Neuronal stem cell (in vitro differentiated cells): ENCODE results near the gene OTOF.

Experiments
- DNase-seq: peaks from one replicate; pipeline ENCODE4 v3.0.0-alpha.2; 2013; ENCODE audit warnings: low spot score
- H2AFZ ChIP-seq: one replicate; pipeline ENCODE4 v1.6.1; 2013; ENCODE audit warnings: mild to moderate bottlenecking, low read length, inconsistent platforms
- H2AK5ac ChIP-seq: 2 replicates; pipeline ENCODE4 v1.6.1; 2013; ENCODE audit warnings: low read depth, mild to moderate bottlenecking, inconsistent platforms, low read length, moderate library complexity, mixed read lengths
- H2BK120ac ChIP-seq: 2 replicates; pipeline ENCODE4 v1.6.1; 2013; ENCODE audit warnings: low read depth, mild to moderate bottlenecking, inconsistent platforms, low read length, moderate library complexity, mixed read lengths
- H2BK12ac ChIP-seq: one replicate; pipeline ENCODE4 v1.6.1; 2013; ENCODE audit warnings: low read length, inconsistent platforms
- H2BK15ac ChIP-seq: 2 replicates; pipeline ENCODE4 v1.6.1; 2013; ENCODE audit warnings: mild to moderate bottlenecking, low read length, inconsistent platforms, mixed read lengths
- H2BK5ac ChIP-seq: one replicate; pipeline ENCODE4 v1.6.1; 2013; ENCODE audit warnings: inconsistent platforms, mild to moderate bottlenecking, low read length, moderate library complexity
- H3K14ac ChIP-seq: one replicate; pipeline ENCODE4 v1.6.1; 2013; ENCODE audit warnings: low read length, inconsistent platforms
- H3K18ac ChIP-seq: 2 replicates; pipeline ENCODE4 v1.6.1; 2013; ENCODE audit warnings: low read length, inconsistent platforms
- H3K23ac ChIP-seq: 2 replicates; pipeline ENCODE4 v1.6.1; 2013; ENCODE audit warnings: low read depth, mild to moderate bottlenecking, mixed read lengths, low read length, inconsistent platforms; ENCODE audit not compliant: poor library complexity
- H3K27ac ChIP-seq: replicated peaks from 3 replicates; pipeline ENCODE4 v1.5.1; 2013; ENCODE audit warnings: low read length, inconsistent platforms
- H3K27me3 ChIP-seq, 3 experiments: 2 replicates each; pipeline ENCODE4 v1.6.1; 2013; ENCODE audit warnings: low read length in 3 of 3, mild to moderate bottlenecking in 2 of 3, inconsistent platforms in 1 of 3, low read depth in 1 of 3, mixed read lengths in 1 of 3, moderate library complexity in 1 of 3; ENCODE audit not compliant: control insufficient read depth in 3 of 3, insufficient read depth in 3 of 3
- H3K36me3 ChIP-seq, 2 donors: replicated peaks in 1 of 2; 2 replicates each; pipeline ENCODE4 v1.6.1; 2013; ENCODE audit warnings: low read length in 2 of 2; ENCODE audit not compliant: control insufficient read depth in 2 of 2, insufficient read depth in 2 of 2
- H3K4ac ChIP-seq: 2 replicates; pipeline ENCODE4 v1.6.1; 2013; ENCODE audit warnings: inconsistent platforms, mild to moderate bottlenecking, low read length, moderate library complexity
- H3K4me1 ChIP-seq, 2 donors: 1 replicate in 1 of 2; 2 replicates in 1 of 2; pipeline ENCODE4 v1.6.1; 2013; ENCODE audit warnings: low read length in 2 of 2, low read depth in 1 of 2; ENCODE audit not compliant: control insufficient read depth in 2 of 2, insufficient read depth in 1 of 2
- H3K4me2 ChIP-seq: one replicate; pipeline ENCODE4 v1.6.1; 2013; ENCODE audit warnings: mild to moderate bottlenecking, low read length, inconsistent platforms; ENCODE audit not compliant: insufficient read depth, poor library complexity, severe bottlenecking
- H3K4me3 ChIP-seq, 2 donors: 2 replicates each; pipeline ENCODE4 v1.5.1; 2013; ENCODE audit warnings: low read length in 2 of 2, mild to moderate bottlenecking in 2 of 2, inconsistent platforms in 1 of 2, moderate library complexity in 1 of 2
- H3K79me1 ChIP-seq: one replicate; pipeline ENCODE4 v1.6.1; 2013; ENCODE audit warnings: low read depth, mild to moderate bottlenecking, inconsistent platforms, low read length, moderate library complexity
- H3K9ac ChIP-seq: one replicate; pipeline ENCODE4 v1.6.1; 2013; ENCODE audit warnings: mild to moderate bottlenecking, low read depth, low read length, inconsistent platforms; ENCODE audit not compliant: poor library complexity
- H3K9me3 ChIP-seq, 2 donors: replicated peaks in 1 of 2; 2 replicates each; pipeline versions ENCODE3 to v1.6.1; 2013; ENCODE audit warnings: low read length in 2 of 2, mild to moderate bottlenecking in 2 of 2, inconsistent platforms in 1 of 2, low read depth in 1 of 2, mixed read lengths in 1 of 2, moderate library complexity in 1 of 2; ENCODE audit not compliant: control insufficient read depth in 2 of 2, insufficient read depth in 1 of 2
- H4K8ac ChIP-seq: one replicate; pipeline ENCODE4 v1.6.1; 2013; ENCODE audit warnings: low read depth, mild to moderate bottlenecking, inconsistent platforms, low read length, moderate library complexity
- H4K91ac ChIP-seq: one replicate; pipeline ENCODE4 v1.6.1; 2013; ENCODE audit warnings: low read length, low read depth, mild to moderate bottlenecking, inconsistent platforms; ENCODE audit not compliant: poor library complexity
- WGBS, 2 donors: extraction: QIAGEN DNeasy Blood & Tissue Kit; methylation state at CpG; one replicate each; pipeline ENCODE4 v1.1.7; 2013; ENCODE audit warnings: missing lambda C conversion rate in 2 of 2, mixed read lengths in 1 of 2; ENCODE audit not compliant: insufficient read length in 2 of 2, insufficient replicate concordance in 1 of 2; ENCODE audit errors: extremely low coverage in 2 of 2; 5-methylcytosine and 5-hydroxymethylcytosine counted together

OTOF gene

GRCh38 chr2:26453421-26454329 is 24.2 kb downstream of the OTOF start:
- Histone ChIP-seq H4K91ac (peak overlapping the region; percentile 22), H3K36me3 (no peaks in the 10 kb centered on the region), H3K4me3 (no peak overlapping the region), H4K8ac (no peak overlapping the region), H3K4me2 (no peak overlapping the region), H3K9me3 (no peaks in the 10 kb centered on the region), H3K4ac (no peak overlapping the region), H2BK120ac (no peak overlapping the region), H2BK5ac (no peak overlapping the region), H3K27ac (no peak overlapping the region), H3K79me1 (no peaks in the 10 kb centered on the region), H3K14ac (no peak overlapping the region), H3K4me1 (peaks cover 15 to 29% of the 10 kb centered on the region in 2 donors), H3K27me3 (no peaks in the 10 kb centered on the region), H3K18ac (peak overlapping the region; percentile 41), H3K23ac (no peak overlapping the region), H2BK12ac (no peak overlapping the region), H2AFZ (peak overlapping the region; percentile 26), H2BK15ac (peak overlapping the region; percentile 20), H2AK5ac (peak overlapping the region; percentile 13), H3K9ac (no peak overlapping the region)
- no CpG with 5 or more reads among the region's 11 CpGs for WGBS, 2 donors
- DNase-seq: no peak

GRCh38 chr2:26451700-26452099 is 26.2 kb downstream of the OTOF start:
- no peak overlapping the region for H3K27ac ChIP-seq
- WGBS, 2 donors: no CpG with 5 or more reads among the region's 1 CpG
- H3K4me3 ChIP-seq: no peak overlapping the region
- no peak overlapping the region for H2BK5ac ChIP-seq
- DNase-seq: no peak
- no peak overlapping the region for H3K4me2 ChIP-seq
- no peak overlapping the region for H4K91ac ChIP-seq
- no peaks in the 10 kb centered on the region for H3K36me3 ChIP-seq
- H2AK5ac ChIP-seq: no peak overlapping the region
- no peak overlapping the region for H3K4ac ChIP-seq
- H3K14ac ChIP-seq: no peak overlapping the region
- no peak overlapping the region for H2AFZ ChIP-seq
- no peak overlapping the region for H2BK12ac ChIP-seq
- no peak overlapping the region for H2BK120ac ChIP-seq
- H3K9me3 ChIP-seq: no peaks in the 10 kb centered on the region
- H3K27me3 ChIP-seq: no peaks in the 10 kb centered on the region
- H3K4me1 ChIP-seq: peaks cover 7 to 12% of the 10 kb centered on the region in 2 donors
- H4K8ac ChIP-seq: no peak overlapping the region
- H2BK15ac ChIP-seq: no peak overlapping the region
- no peak overlapping the region for H3K9ac ChIP-seq
- no peak overlapping the region for H3K23ac ChIP-seq
- no peaks in the 10 kb centered on the region for H3K79me1 ChIP-seq
- H3K18ac ChIP-seq: no peak overlapping the region

- Histone ChIP-seq H2BK120ac (no peak overlapping the region), H3K9me3 (no peaks in the 10 kb centered on the region), H3K4ac (no peak overlapping the region), H3K23ac (peak overlapping the region; percentile 34), H3K27me3 (no peaks in the 10 kb centered on the region), H3K9ac (no peak overlapping the region), H2AK5ac (peak overlapping the region; percentile 14), H3K36me3 (no peaks in the 10 kb centered on the region), H2AFZ (no peak overlapping the region), H3K18ac (peak overlapping the region; percentile 80), H3K27ac (no peak overlapping the region), H2BK12ac (no peak overlapping the region), H2BK15ac (peak overlapping the region; percentile 3), H3K4me2 (no peak overlapping the region), H3K14ac (no peak overlapping the region), H4K91ac (no peak overlapping the region), H3K79me1 (no peaks in the 10 kb centered on the region), H2BK5ac (peak overlapping the region; percentile 35), H4K8ac (peak overlapping the region; percentile 86), H3K4me3 (no peak overlapping the region), H3K4me1 (no peaks in the 10 kb centered on the region)
- no CpG with 5 or more reads among the region's 13 CpGs for WGBS, 2 donors
- DNase-seq: no peak
Measured at GRCh38 chr2:26450031-26450635, 27.8 kb downstream of the OTOF start.

GRCh38 chr2:26449278-26450030 is 28.5 kb downstream of the OTOF start:
- no peaks in the 10 kb centered on the region for H3K9me3 ChIP-seq
- H3K27ac ChIP-seq: no peak overlapping the region
- H2BK120ac ChIP-seq: no peak overlapping the region
- no peak overlapping the region for H2BK12ac ChIP-seq
- no peaks in the 10 kb centered on the region for H3K36me3 ChIP-seq
- WGBS, 2 donors: no CpG with 5 or more reads among the region's 10 CpGs
- peak overlapping the region; percentile 35 for H2BK5ac ChIP-seq
- H2BK15ac ChIP-seq: no peak overlapping the region
- DNase-seq: no peak
- H2AFZ ChIP-seq: no peak overlapping the region
- peak overlapping the region; percentile 6 for H2AK5ac ChIP-seq
- H3K4me3 ChIP-seq: no peak overlapping the region
- peak overlapping the region; percentile 51 for H3K18ac ChIP-seq
- no peak overlapping the region for H3K4ac ChIP-seq
- no peak overlapping the region for H4K8ac ChIP-seq
- H3K14ac ChIP-seq: no peak overlapping the region
- H3K4me1 ChIP-seq: no peaks in the 10 kb centered on the region
- no peaks in the 10 kb centered on the region for H3K79me1 ChIP-seq
- no peak overlapping the region for H3K9ac ChIP-seq
- H4K91ac ChIP-seq: no peak overlapping the region
- no peak overlapping the region for H3K4me2 ChIP-seq
- no peak overlapping the region for H3K23ac ChIP-seq
- H3K27me3 ChIP-seq: no peaks in the 10 kb centered on the region
